HEK293T (cell line): ENCODE results near the gene TNFRSF11A.

ENCODE experiments used
- ARNT ChIP-seq: fragments of 450-650 bp; IDR thresholded peaks from 2 replicates; pipeline ENCODE4 v1.6.1; 2017; ENCODE audit warnings: mild to moderate bottlenecking
- BHLHE40 ChIP-seq: fragments of 450-650 bp; IDR thresholded peaks from 2 replicates; pipeline ENCODE4 v1.6.1; 2016; ENCODE audit warnings: mild to moderate bottlenecking, moderate library complexity, borderline replicate concordance
- ELF4 ChIP-seq: fragments of 450-650 bp; IDR thresholded peaks from 2 replicates; pipeline ENCODE4 v1.6.1; 2017; ENCODE audit warnings: antibody characterized with exemption
- FOXA1 ChIP-seq: fragments of 450-650 bp; IDR thresholded peaks from 2 replicates; pipeline ENCODE4 v1.6.1; 2016; ENCODE audit warnings: mild to moderate bottlenecking
- FOXK2 ChIP-seq: fragments of 450-650 bp; IDR thresholded peaks from 2 replicates; pipeline ENCODE4 v1.6.1; 2016; ENCODE audit warnings: mild to moderate bottlenecking
- FOXM1 ChIP-seq: fragments of 450-650 bp; IDR thresholded peaks from 2 replicates; pipeline ENCODE4 v1.6.1; 2017; ENCODE audit warnings: mild to moderate bottlenecking, borderline replicate concordance
- L3MBTL2 ChIP-seq: fragments of 450-650 bp; conservative IDR thresholded peaks from 2 replicates; pipeline ENCODE4 v1.6.1; 2016; ENCODE audit warnings: mild to moderate bottlenecking
- SP1 ChIP-seq: fragments of 450-650 bp; IDR thresholded peaks from 2 replicates; pipeline ENCODE4 v1.6.1; 2017
- SUZ12 ChIP-seq: fragments of 450-650 bp; IDR thresholded peaks from 2 replicates; pipeline ENCODE4 v1.6.1; 2016; ENCODE audit warnings: mild to moderate bottlenecking
- TARDBP ChIP-seq: fragments of 450-650 bp; IDR thresholded peaks from 2 replicates; pipeline ENCODE4 v1.6.1; 2016
- TF ChIP-seq, protein P1 (sequence below): fragments of 450-650 bp; IDR thresholded peaks from 2 replicates; pipeline ENCODE4 v1.6.1; 2016

DNA sequence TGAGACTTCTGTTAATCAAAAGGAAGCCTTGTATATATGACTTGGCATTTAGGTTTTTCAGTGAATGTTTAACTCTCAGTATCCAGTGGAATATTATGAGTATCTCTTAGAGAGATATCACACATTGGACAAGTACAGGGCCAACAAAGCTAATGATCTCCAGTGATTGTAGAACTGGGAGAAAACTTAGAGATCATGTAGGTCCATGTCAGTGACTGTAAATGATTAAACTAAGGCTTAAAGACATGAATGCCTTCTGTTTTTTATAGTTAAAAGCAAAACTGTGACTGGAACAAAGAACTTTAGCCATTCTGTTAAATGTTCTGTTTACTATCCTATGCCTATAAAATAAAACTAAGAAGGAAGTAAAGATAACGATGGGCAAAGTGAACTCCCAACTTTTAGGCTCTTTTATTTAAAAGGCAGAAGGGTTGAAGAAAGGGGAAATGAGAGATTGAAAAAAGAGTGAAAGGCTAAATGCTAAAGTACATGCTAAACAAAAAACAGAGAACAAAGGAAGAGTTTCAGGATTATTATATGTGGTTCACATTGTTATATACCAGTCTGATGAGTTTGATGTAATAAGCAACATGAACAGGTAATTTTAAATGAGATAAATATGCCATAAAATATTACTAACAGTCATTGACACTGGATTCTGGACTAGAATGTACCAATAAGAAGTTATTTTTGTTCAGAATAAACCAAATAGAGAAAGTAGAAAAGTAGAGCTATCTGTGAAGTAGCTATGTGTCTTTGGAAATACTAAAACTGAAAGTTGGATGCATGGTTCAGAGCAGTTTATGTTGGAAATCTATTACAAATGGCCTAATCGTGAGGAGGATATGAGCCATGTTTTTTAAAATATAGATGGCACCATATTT, 37.1 kb upstream of the TNFRSF11A start:
- TF ChIP-seq FOXM1 (no peak), L3MBTL2 (no peak), BHLHE40 (no peak), ELF4 (no peak), SP1 (no peak), FOXK2 (no peak), ARNT (no peak), SUZ12 (no peak), FOXA1 (no peak), TARDBP (no peak)
- TF ChIP-seq, protein P1, sequence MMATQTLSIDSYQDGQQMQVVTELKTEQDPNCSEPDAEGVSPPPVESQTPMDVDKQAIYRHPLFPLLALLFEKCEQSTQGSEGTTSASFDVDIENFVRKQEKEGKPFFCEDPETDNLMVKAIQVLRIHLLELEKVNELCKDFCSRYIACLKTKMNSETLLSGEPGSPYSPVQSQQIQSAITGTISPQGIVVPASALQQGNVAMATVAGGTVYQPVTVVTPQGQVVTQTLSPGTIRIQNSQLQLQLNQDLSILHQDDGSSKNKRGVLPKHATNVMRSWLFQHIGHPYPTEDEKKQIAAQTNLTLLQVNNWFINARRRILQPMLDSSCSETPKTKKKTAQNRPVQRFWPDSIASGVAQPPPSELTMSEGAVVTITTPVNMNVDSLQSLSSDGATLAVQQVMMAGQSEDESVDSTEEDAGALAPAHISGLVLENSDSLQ: no peak
